Stimulated activated effector memory CD8-positive, alpha-beta T cell treated with anti-CD3 and anti-CD28 coated beads, Interleukin-12 subunit alpha, Interleukin-12 subunit beta, amount 100 ng/mL, for 72 hours (primary cell): ENCODE data around the gene GH1.

Source experiments
- ATAC-seq: fragments of 150-1000 bp; cut with Tn5 transposase; 2 replicates; pipeline ENCODE4 v1.10.0; 2021
- DNase-seq, 2 donors: peaks; one replicate each; pipeline ENCODE4 v3.0.0; 2021 to 2022; ENCODE audit warnings: low spot score in 2 of 2
- H3K27ac Mint-ChIP-seq: one replicate; pipeline ENCODE4 v1.8.0; 2022; ENCODE audit warnings: mild to moderate bottlenecking, mixed read lengths
- H3K36me3 Mint-ChIP-seq: one replicate; pipeline ENCODE4 v1.8.0; 2022; ENCODE audit warnings: mild to moderate bottlenecking, mixed read lengths
- H3K4me1 Mint-ChIP-seq: one replicate; pipeline ENCODE4 v1.8.0; 2022; ENCODE audit warnings: mixed read lengths
- H3K4me3 Mint-ChIP-seq: one replicate; pipeline ENCODE4 v1.8.0; 2022; ENCODE audit warnings: mild to moderate bottlenecking, mixed read lengths
- H3K9me3 Mint-ChIP-seq: one replicate; pipeline ENCODE4 v1.8.0; 2022; ENCODE audit warnings: mixed read lengths

Gene GH1

DNA sequence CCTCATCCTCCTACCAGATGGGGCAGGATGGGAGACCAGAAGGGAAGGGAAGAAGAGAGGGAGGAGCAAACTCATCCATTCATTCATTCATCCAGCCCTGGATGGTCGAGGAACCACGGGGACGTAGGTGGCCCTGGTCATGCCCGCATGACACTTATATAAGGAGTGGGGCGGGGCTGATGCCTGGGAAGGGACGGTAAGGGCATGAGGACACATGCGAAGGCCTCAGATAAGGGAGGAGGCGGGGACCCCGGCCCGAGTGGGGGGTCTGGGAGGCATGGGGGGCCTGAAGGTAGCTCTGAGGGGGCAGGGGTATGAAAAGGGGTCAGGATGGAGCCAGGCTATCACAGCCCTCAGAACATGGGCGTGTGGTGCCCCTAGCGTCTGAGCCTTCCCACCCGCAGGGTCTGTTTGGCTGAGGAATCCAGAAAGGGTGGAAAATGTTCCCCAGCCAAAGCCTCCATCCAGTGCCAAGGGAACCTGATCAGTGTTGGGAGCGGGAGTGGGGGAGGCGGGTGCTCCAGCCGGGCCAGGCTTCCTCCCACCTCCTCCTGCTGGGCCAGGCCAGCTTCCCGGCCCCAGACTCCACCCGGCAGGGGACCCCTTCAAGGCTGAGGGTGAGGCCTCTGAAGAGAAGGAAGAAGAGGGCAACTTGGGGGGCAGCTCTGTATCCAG, 31.1 kb upstream of the GH1 start:
- ATAC-seq (no peak), DNase-seq (no peak)
- Mint-ChIP-seq H3K9me3 (no peaks in the 10 kb centered on the region), H3K4me3 (no peak overlapping the region), H3K27ac (no peak overlapping the region), H3K36me3 (no peaks in the 10 kb centered on the region), H3K4me1 (peaks cover 32% of the 10 kb centered on the region)

DNA sequence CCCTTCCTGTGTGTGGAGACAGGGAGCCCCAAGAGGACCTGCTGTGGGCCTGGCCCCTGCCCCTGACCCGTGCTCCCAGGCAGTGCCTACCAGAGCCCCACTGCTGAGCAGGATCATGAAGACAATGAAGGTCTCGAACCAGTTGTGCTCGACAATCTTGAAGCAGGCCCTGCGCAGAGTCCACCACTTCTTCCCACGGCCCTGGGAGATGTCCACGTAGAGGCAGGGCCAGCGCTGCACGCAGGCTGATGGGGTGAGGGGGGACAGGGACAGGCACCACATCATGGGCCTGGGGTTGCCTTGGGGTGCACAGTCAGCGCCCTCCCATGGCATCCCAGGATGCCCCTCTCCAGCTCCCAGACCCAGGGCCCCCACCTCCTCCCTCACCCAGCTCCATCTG, 29.9 kb upstream of the GH1 start:
- ATAC-seq: no peak
- H3K36me3 Mint-ChIP-seq: no peaks in the 10 kb centered on the region
- H3K4me3 Mint-ChIP-seq: no peak overlapping the region
- H3K27ac Mint-ChIP-seq: no peak overlapping the region
- no peaks in the 10 kb centered on the region for H3K9me3 Mint-ChIP-seq
- H3K4me1 Mint-ChIP-seq: peaks cover 28% of the 10 kb centered on the region
- no peak for DNase-seq

DNA sequence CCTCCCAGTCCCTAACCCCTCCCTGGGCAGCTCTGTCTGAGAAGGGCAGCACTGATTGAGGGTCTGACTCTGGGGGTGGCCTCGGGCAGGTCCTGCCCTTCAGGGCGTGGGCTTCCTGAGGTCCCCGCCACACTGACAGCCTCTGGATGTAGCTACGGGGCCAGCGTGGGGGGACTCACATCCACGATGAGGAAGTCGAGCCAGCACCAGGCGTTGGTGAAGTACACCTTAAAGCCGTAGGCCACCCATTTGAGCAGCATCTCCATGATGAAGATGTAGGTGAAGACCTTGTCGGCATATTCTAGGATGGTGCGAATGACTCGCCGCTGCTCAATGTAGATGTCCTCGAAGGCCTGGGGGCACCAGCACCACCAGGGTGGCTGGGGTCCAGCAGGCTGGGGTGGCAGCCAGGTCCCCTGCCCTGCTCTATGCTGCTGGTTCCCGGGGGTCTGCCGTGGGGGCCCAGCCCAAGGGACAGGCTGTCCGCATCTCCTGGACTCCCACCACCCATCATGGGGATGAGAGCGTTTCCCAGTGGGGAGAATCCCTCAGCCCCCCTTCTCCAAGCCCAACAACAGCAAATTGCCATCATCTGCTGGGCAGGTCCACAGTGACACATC, 29.2 kb upstream of the GH1 start:
- DNase-seq (no peak), ATAC-seq (no peak)
- no peak overlapping the region for H3K27ac Mint-ChIP-seq
- no peak overlapping the region for H3K4me3 Mint-ChIP-seq
- H3K9me3 Mint-ChIP-seq: no peaks in the 10 kb centered on the region
- peaks cover 30% of the 10 kb centered on the region for H3K4me1 Mint-ChIP-seq
- no peaks in the 10 kb centered on the region for H3K36me3 Mint-ChIP-seq

DNA sequence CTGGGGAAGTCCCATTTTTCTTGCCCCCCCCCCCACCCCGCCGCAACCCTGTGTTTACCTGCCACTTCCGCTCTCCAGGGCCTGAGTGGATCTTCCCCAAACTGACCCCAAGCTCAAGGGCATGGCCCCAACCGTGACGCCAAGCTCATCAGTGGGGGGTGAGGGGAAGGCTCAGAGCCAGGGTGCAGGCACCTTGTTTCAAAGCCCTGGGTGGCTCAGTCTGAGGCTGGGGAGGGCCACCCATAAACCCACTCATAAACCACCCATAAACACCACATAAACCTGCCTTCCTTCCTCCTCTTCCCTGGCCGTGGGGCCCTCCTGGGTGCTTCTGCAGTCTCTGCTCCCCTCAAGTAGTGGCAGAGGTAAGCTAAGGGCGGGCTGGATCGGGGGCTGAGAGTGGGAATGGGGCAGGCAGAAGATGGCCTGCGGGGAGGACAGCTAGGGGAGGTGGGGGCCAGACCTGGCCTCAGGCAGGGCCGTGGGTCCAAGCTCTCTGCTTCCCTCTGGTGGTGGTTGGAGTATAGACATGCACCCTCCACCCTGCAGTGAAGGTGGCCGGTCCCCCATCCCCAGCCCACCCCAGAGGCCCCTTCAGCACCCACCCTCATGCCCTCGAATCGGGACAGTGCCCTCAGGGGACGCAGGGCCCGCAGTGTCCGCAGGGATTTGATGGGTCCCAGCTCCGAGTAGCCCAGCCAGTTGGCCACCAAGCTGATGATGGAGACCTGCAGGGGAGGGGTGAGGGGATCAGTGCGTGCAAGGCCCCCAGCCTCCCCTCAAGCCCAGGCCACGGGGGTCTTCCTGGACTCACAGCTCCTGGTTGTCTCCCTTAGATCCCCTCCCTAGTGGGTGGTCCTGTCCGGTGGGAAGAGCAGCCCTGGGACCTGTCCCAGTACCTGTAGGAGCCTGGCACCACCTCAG, 28.1 kb upstream of the GH1 start:
- H3K36me3 Mint-ChIP-seq: no peaks in the 10 kb centered on the region
- peak overlapping the region; percentile 70 for H3K4me3 Mint-ChIP-seq
- peak overlapping the region; percentile 88 for H3K27ac Mint-ChIP-seq
- DNase-seq: peak; percentile 68 to 88
- peaks cover 35% of the 10 kb centered on the region for H3K4me1 Mint-ChIP-seq
- ATAC-seq: peak; percentile 86
- H3K9me3 Mint-ChIP-seq: no peaks in the 10 kb centered on the region

DNA sequence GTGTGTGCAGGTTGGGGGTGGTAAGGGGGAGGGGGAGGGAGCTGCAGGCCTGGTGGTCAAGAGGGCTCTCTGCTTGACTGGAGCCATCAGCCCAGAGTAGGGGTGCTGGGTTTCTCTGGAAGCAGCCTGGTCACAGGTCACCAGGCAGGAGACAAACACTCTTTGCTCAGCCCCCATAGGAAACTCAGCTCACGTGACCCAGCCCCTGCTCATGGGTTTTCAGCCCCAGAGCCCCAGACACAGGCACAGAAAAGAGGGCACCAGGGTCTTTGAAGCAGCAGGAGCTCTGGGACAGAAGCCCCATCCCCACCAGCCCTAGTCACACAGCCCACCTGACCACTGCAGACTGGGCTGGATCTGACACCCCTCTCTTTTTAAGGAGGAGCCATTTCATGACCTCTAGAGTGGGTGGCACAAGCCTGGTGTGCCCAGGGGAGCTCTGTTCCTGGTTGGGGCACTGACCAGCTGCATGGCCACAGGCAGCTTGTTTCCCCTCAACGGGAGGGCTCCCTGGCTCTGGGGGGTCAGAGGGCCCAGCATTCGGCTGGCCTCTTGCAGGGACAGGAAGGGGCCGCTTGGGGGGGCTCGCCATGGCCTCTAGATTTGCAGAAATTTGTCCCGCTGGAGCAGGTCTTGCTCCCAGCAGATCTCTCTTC, 27.3 kb upstream of the GH1 start:
- H3K4me1 Mint-ChIP-seq: peaks cover 35% of the 10 kb centered on the region
- ATAC-seq: peak; percentile 6

DNA sequence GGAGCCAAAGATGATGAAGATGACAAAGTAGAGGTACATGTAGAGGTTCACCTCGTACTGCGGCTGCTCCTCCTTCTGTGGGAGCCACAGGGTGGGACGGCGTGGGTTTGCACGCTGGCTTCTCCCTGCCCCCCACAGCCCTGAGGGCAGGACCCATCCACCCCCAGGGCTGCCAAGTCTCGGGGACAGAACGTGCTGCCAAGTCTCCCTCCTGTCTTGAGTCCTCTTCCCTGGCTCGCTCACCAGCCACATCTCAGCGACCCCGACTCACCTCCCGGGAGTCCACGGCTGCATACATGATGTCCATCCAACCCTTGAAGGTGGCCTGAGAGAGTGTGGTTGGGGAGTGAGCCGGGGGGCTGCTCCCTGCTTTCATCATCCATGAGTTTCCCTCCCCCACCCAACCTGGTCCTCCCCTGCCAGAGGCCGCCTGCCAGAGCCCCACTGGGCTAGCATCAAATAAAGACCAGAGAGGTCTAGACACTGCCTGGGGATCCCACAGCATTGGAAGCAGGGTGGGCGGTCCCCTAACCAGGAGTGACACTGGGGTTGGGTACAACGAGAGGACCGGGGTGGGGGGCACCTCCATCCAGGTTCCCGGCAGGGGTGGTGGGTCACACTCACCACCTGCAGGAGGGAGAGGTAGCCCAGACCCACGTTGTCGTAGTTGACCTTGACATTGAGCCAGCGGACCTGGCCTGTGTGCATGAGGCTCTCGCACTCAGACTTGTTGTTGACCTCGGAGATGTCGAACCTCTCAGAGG, 26.3 kb upstream of the GH1 start:
- H3K9me3 Mint-ChIP-seq: no peaks in the 10 kb centered on the region
- H3K27ac Mint-ChIP-seq: peak overlapping the region; percentile 51
- H3K4me3 Mint-ChIP-seq: peak overlapping the region; percentile 33
- DNase-seq (no peak), ATAC-seq (no peak)
- no peaks in the 10 kb centered on the region for H3K36me3 Mint-ChIP-seq
- H3K4me1 Mint-ChIP-seq: peaks cover 35% of the 10 kb centered on the region

More for the DNA sequence above, 27.3 kb upstream of the GH1 start:
- Mint-ChIP-seq H3K9me3 (no peaks in the 10 kb centered on the region), H3K4me3 (peak overlapping the region; percentile 70), H3K36me3 (no peaks in the 10 kb centered on the region), H3K27ac (peak overlapping the region; percentile 88)
- DNase-seq: peak in 1 of 2 donors; percentile 52

DNA sequence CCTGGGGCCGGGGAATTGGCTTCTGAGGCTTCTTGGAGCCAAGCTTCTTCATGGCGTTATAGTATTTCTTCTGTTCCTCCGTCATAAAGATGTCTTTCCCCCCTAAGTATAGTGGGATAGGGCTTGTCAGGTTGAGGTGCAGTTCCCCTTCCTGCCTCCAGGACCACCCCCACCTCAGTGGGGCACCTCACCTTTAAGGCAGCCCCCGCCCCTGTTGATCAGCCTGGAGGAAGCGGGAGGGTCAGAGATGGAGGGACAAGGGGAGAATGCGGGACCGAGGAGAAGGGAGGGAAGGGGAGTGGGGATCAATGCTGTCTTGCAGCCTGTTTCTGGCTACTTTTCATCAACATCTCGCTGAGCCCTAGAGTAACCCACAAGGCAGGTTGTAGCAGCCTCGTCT, 25.1 kb upstream of the GH1 start:
- Mint-ChIP-seq H3K9me3 (no peaks in the 10 kb centered on the region), H3K36me3 (no peaks in the 10 kb centered on the region), H3K27ac (no peak overlapping the region), H3K4me3 (no peak overlapping the region), H3K4me1 (peaks cover 45% of the 10 kb centered on the region)
- no peak for ATAC-seq
- no peak for DNase-seq

DNA sequence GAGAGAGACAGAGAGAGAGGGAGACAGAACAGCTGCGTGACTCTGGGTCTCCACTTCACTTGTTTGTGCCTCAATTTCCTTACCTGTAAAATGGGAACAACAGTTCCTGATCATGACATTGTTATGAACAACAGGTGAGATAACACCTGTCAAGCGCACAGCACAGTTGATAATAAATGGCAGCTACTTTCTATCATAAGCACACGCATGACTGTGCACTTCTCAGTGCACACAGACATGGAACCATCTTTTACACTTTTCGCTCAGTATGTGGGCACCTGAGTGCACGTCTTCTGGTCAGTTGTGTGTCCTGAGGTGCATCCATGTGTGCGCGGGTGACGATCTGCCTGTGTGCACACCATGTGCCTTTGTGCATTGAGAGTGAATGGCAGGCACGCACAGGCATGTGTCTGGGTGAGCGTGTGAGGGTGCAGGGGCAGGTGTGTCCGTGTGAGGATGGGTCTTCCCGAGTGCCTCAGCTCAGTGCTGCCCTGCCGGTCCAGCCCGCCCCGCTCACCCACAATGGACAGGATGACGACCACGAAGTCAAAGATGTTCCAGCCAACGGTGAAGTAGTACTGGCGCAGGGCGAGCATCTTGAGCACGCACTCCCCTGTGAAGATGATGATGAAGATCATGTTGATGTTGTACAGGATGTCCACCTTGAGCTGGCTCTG, 23.8 kb upstream of the GH1 start:
- peaks cover 48% of the 10 kb centered on the region for H3K4me1 Mint-ChIP-seq
- ATAC-seq: no peak
- DNase-seq: no peak
- H3K27ac Mint-ChIP-seq: peak overlapping the region; percentile 73
- no peaks in the 10 kb centered on the region for H3K9me3 Mint-ChIP-seq
- H3K4me3 Mint-ChIP-seq: no peak overlapping the region
- no peaks in the 10 kb centered on the region for H3K36me3 Mint-ChIP-seq

DNA sequence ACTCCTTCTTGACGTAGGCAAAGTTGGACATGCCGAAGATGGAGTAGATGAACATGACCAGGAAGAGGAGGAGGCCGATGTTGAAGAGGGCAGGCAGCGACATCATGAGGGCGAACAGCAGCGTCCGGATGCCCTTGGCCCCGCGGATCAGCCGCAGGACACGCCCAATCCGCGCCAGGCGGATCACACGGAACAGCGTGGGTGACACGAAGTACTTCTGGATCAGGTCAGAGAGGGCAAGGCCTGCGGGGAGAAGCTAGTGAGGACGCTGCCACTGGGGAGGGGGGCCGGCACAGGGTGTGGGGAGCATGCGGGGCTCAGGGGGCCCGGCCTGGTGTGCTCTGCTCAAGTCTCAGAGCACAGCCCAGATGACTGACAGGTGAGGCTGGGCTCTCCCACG, 23.1 kb upstream of the GH1 start:
- H3K4me1 Mint-ChIP-seq: peaks cover 45% of the 10 kb centered on the region
- ATAC-seq (no peak), DNase-seq (no peak)
- H3K36me3 Mint-ChIP-seq: no peaks in the 10 kb centered on the region
- no peak overlapping the region for H3K27ac Mint-ChIP-seq
- no peaks in the 10 kb centered on the region for H3K9me3 Mint-ChIP-seq
- no peak overlapping the region for H3K4me3 Mint-ChIP-seq

DNA sequence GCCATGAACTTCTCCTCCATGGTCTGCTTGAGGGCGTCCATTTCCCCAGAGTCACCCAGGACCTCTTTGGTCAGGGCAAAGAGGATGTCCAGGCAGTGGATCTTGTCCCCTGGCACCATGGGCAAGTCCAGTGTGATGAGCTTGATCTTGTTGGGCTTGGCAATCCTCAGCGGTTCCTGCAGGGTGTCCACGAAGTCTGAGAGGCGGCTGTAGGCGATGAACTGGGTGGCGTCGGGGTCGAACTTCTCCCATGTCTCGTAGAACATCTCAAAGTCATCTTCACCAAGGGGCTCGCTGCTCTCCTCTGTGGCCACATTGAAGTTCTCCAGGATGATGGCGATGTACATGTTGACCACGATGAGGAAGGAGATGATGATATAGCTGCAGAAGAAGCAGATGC, 22.5 kb upstream of the GH1 start:
- no peak for ATAC-seq
- DNase-seq: no peak
- Mint-ChIP-seq H3K4me3 (no peak overlapping the region), H3K36me3 (no peaks in the 10 kb centered on the region), H3K9me3 (no peaks in the 10 kb centered on the region), H3K4me1 (peaks cover 39% of the 10 kb centered on the region), H3K27ac (no peak overlapping the region)

DNA sequence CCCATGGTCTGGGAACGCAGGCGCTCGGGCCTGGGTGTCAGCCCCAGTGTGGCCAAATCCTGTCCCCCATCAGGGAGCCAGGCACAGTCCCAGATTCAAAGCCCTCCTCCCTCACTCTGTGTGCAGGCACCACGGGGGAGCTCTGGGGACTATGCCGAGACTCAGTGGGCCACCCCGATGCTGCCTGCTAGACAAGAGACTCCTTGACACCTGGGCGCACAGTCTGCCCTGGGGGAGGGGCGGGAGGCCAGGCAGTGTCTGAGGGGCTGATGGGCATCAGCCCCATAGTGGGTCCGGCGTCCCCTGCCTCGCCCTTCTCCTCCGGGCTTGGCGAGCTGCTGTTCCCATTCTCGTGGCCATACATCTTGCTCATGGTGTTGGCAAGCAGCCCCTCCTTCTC, 21.9 kb upstream of the GH1 start:
- Mint-ChIP-seq H3K36me3 (no peaks in the 10 kb centered on the region), H3K4me1 (peaks cover 34% of the 10 kb centered on the region), H3K27ac (no peak overlapping the region), H3K9me3 (no peaks in the 10 kb centered on the region), H3K4me3 (no peak overlapping the region)
- no peak for DNase-seq
- ATAC-seq: no peak

DNA sequence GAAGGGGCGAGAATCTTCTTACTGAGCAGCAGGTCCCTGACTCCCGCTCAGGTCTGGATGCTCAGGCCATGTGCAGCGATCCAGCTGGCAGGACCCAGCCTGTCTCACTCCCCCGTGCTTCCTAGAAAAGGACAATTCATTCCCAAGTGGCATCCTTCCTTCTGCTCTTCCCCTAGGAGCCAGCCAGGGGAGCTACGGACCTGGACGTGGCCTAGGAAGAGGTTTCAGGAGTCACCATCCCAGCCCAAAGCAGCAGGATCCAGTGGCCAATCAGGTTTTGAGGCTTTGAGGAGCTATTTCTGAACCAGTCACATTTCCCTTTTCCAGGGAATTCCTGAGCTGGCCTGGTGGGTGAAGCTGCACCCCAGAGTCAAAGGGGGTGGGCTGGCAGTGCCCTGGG, 21.2 kb upstream of the GH1 start:
- peaks cover 27% of the 10 kb centered on the region for H3K4me1 Mint-ChIP-seq
- peak overlapping the region; percentile 77 for H3K27ac Mint-ChIP-seq
- H3K9me3 Mint-ChIP-seq: no peaks in the 10 kb centered on the region
- DNase-seq (no peak), ATAC-seq (no peak)
- H3K4me3 Mint-ChIP-seq: no peak overlapping the region
- no peaks in the 10 kb centered on the region for H3K36me3 Mint-ChIP-seq

DNA sequence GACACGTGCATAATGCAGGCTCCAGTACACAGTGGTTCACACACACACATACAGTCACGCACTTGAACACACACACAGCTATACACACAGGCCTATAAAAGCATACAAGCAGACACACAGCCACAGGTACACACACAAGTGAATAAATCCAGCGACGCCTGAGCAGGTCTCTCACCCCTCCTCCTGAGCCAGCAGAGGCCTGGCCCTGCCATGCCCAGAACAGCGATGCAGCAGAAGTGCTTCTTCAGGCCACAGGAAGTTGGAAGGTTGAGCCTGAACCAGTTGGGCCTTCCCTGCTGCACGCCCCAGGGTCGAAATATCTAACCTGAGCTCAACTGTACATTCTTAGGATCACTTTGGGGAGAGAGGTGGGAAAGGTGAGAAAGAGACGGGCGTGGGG, 20.8 kb upstream of the GH1 start:
- H3K4me3 Mint-ChIP-seq: no peak overlapping the region
- H3K9me3 Mint-ChIP-seq: no peaks in the 10 kb centered on the region
- no peaks in the 10 kb centered on the region for H3K36me3 Mint-ChIP-seq
- no peak for ATAC-seq
- peak overlapping the region; percentile 77 for H3K27ac Mint-ChIP-seq
- DNase-seq: no peak
- peaks cover 22% of the 10 kb centered on the region for H3K4me1 Mint-ChIP-seq

DNA sequence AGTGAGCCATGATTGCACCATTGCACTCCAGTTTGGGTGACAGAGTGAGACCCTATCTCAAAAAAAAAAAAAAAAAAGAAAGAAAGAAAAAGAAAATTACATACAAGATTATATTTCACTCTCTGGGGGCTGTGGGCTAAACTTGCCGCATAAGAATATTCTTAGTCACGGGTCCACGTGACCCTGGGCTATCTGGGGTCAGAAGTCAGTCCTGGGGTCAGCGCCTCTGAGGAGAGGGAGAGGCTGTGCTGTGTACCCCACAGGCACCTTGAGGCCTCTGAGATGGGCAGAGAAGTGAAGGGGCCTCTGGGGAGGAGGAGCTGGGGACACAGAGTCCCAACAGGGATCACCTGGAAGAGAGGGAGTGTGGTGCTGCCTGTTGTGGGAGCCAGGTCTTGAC, 19.3 kb upstream of the GH1 start:
- no peak for DNase-seq
- peaks cover 24% of the 10 kb centered on the region for H3K4me1 Mint-ChIP-seq
- H3K9me3 Mint-ChIP-seq: no peaks in the 10 kb centered on the region
- ATAC-seq: no peak
- H3K27ac Mint-ChIP-seq: peak overlapping the region; percentile 77
- no peaks in the 10 kb centered on the region for H3K36me3 Mint-ChIP-seq
- no peak overlapping the region for H3K4me3 Mint-ChIP-seq
